ENCODE results near the gene DYDC2. TPM values are rescaled to one million over a fixed set of nuclear protein-coding genes. Genes with fewer than 3 reads are reported as not detected.
"Not testable (repeated sequence)": the region's sequence is repeated elsewhere in the genome, so short reads cannot be mapped to it uniquely, and the experiment has no call there.

Gene DYDC2
- total RNA-seq, 1 experiment from 2014 or later, result 2.8 TPM

GRCh38 chr10:80357851-80358125 is 1.2 kb downstream of the DYDC2 start:
- H2AFZ ChIP-seq (ENCODE audit: low read length), result no peak overlapping the region
- peaks cover 8 to 14% of the 10 kb centered on the region in 2 experiments for H3K4me1 Mint-ChIP-seq
- TF ChIP-seq CTCF (conservative IDR thresholded peaks at IDR 0.05), result no peak
- peaks cover 5% of the 10 kb centered on the region for H3K23me2 ChIP-seq (ENCODE audit: insufficient read length, low read depth, low read length, poor library complexity, severe bottlenecking)
- no CpG with 5 or more reads among the region's 5 CpGs for WGBS (ENCODE audit: extremely low coverage, insufficient read length, low lambda C conversion rate)
- peaks cover 36% of the 10 kb centered on the region for H3K27me3 Mint-ChIP-seq (ENCODE audit: low read depth)
- H3K23ac ChIP-seq (ENCODE audit: insufficient read length, low read depth, low read length), result no peak overlapping the region
- H3K9ac ChIP-seq (ENCODE audit: extremely low read depth, insufficient read length, low read length), result no peak overlapping the region
- no peak overlapping the region for H2BK5ac ChIP-seq (ENCODE audit: insufficient read length, low read length)
- H3K36me3 Mint-ChIP-seq (ENCODE audit: insufficient read depth in 1 of 3, low read depth in 3 of 3), result peaks cover 0 to 3% (median 0%) of the 10 kb centered on the region in 3 experiments; a peak in 3 of 7 replicates
- no peak overlapping the region for H4K5ac ChIP-seq (ENCODE audit: insufficient read length, low read depth, low read length)
- H3K27ac Mint-ChIP-seq, result no peak overlapping the region
- H3K9me3 Mint-ChIP-seq, result no peaks in the 10 kb centered on the region; a peak in 2 of 5 replicates
- H3K79me2 ChIP-seq (ENCODE audit: insufficient read depth, low read length), result no peaks in the 10 kb centered on the region
- no peaks in the 10 kb centered on the region; the same call in 1 of the 2 replicates for H3K27me3 ChIP-seq (ENCODE audit: insufficient read depth, low read length)
- H3K18ac ChIP-seq (ENCODE audit: insufficient read length, low read depth, low read length), result no peak overlapping the region
- H2BK120ac ChIP-seq (ENCODE audit: low read depth, low read length, poor library complexity, severe bottlenecking), result no peak overlapping the region
- H3K14ac ChIP-seq (ENCODE audit: insufficient read depth, low read length), result no peak overlapping the region
- no peak overlapping the region for H2BK15ac ChIP-seq (ENCODE audit: low read depth, low read length)
- H2AK5ac ChIP-seq (ENCODE audit: insufficient read length, low read length), result no peak overlapping the region
- H3K4me1 ChIP-seq (ENCODE audit: insufficient read depth, low read length), result no peaks in the 10 kb centered on the region
- no peak for DNase-seq
- H2BK20ac ChIP-seq (ENCODE audit: low read depth, low read length, poor library complexity, severe bottlenecking), result no peak overlapping the region
- no peak overlapping the region for H3K27ac ChIP-seq (ENCODE audit: insufficient read length, low read depth, low read length)
- no peak overlapping the region for H4K91ac ChIP-seq (ENCODE audit: insufficient read length, low read depth, low read length)
- no peaks in the 10 kb centered on the region for H4K20me1 ChIP-seq (ENCODE audit: control insufficient read depth, insufficient read depth, insufficient read length)
- H3K9me3 ChIP-seq (ENCODE audit: control insufficient read depth, low read depth, low read length), result no peaks in the 10 kb centered on the region
- no peaks in the 10 kb centered on the region for H3K79me1 ChIP-seq (ENCODE audit: insufficient read depth, low read depth, low read length, poor library complexity, severe bottlenecking)
- no peak overlapping the region for H3T11ph ChIP-seq (ENCODE audit: low read length)
- H4K8ac ChIP-seq (replicated peaks; ENCODE audit: insufficient read length, low read depth, low read length), result no peak overlapping the region
- peak overlapping the region; percentile 86 to 87; a peak in 4 of 5 replicates for H3K4me3 Mint-ChIP-seq
- peak overlapping the region; percentile 42 for H3K4me2 ChIP-seq (ENCODE audit: insufficient read depth, insufficient read length, low read length)
- no peak overlapping the region for H3K4ac ChIP-seq (ENCODE audit: low read depth, low read length)
- no peak overlapping the region for H3K56ac ChIP-seq (ENCODE audit: insufficient read length, low read depth, low read length)
- H2BK12ac ChIP-seq (ENCODE audit: insufficient read length, low read depth, low read length), result no peak overlapping the region

- H2AFZ ChIP-seq (ENCODE audit: low read length); H2BK5ac ChIP-seq (ENCODE audit: insufficient read length, low read length); H2BK12ac ChIP-seq (ENCODE audit: insufficient read length, low read depth, low read length); H2AK5ac ChIP-seq (ENCODE audit: insufficient read length, low read length); H3K79me1 ChIP-seq (ENCODE audit: insufficient read depth, low read depth, low read length, poor library complexity, severe bottlenecking); H3K18ac ChIP-seq (ENCODE audit: insufficient read length, low read depth, low read length); H4K91ac ChIP-seq (ENCODE audit: insufficient read length, low read depth, low read length); H3K4ac ChIP-seq (ENCODE audit: low read depth, low read length); H2BK15ac ChIP-seq (ENCODE audit: low read depth, low read length); H2BK20ac ChIP-seq (ENCODE audit: low read depth, low read length, poor library complexity, severe bottlenecking); H3K23me2 ChIP-seq (ENCODE audit: insufficient read length, low read depth, low read length, poor library complexity, severe bottlenecking); H4K20me1 ChIP-seq (ENCODE audit: control insufficient read depth, insufficient read depth, insufficient read length); H3K56ac ChIP-seq (ENCODE audit: insufficient read length, low read depth, low read length); H3K27ac Mint-ChIP-seq; H3K23ac ChIP-seq (ENCODE audit: insufficient read length, low read depth, low read length); H3K9ac ChIP-seq (ENCODE audit: extremely low read depth, insufficient read length, low read length); H3K9me3 ChIP-seq (ENCODE audit: control insufficient read depth, low read depth, low read length); H3K36me3 Mint-ChIP-seq (ENCODE audit: insufficient read depth in 1 of 3, low read depth in 3 of 3); H3K27ac ChIP-seq (ENCODE audit: insufficient read length, low read depth, low read length); H4K5ac ChIP-seq (ENCODE audit: insufficient read length, low read depth, low read length); H3T11ph ChIP-seq (ENCODE audit: low read length); DNase-seq; H3K79me2 ChIP-seq (ENCODE audit: insufficient read depth, low read length); H2BK120ac ChIP-seq (ENCODE audit: low read depth, low read length, poor library complexity, severe bottlenecking); H3K4me2 ChIP-seq (ENCODE audit: insufficient read depth, insufficient read length, low read length); H4K8ac ChIP-seq (replicated peaks; ENCODE audit: insufficient read length, low read depth, low read length); H3K9me3 Mint-ChIP-seq; H3K14ac ChIP-seq (ENCODE audit: insufficient read depth, low read length); H3K4me1 ChIP-seq (ENCODE audit: insufficient read depth, low read length); H3K27me3 ChIP-seq (ENCODE audit: insufficient read depth, low read length); H3K4me3 Mint-ChIP-seq: not testable (repeated sequence)
- Mint-ChIP-seq H3K4me1 (peaks cover 8 to 14% of the 10 kb centered on the region in 2 experiments), H3K27me3 (ENCODE audit: low read depth) (peaks cover 34% of the 10 kb centered on the region)
- no CpG with 5 or more reads among the region's 2 CpGs for WGBS (ENCODE audit: extremely low coverage, insufficient read length, low lambda C conversion rate)
Observed at GRCh38 chr10:80358925-80359324, 2.3 kb downstream of the DYDC2 start.
